HEK293 (cell line): ENCODE measurements around the gene CLEC16A.
A peak's percentile ranks its signal among the peaks of the same experiment; 100 is the strongest.

Experiments
- CTCF ChIA-PET: fragments of 350-600 bp; formaldehyde crosslinking; extraction: SDS; loops from one replicate; lab custom pipeline; 2021; ENCODE audit warnings: antibody characterized with exemption; lab: Yijun Ruan, JAX
- POLR2A ChIA-PET: fragments of 300-600 bp; formaldehyde crosslinking; extraction: SDS; loops from one replicate; lab custom pipeline; 2020; ENCODE audit warnings: antibody characterized with exemption, inconsistent platforms; lab: Yijun Ruan, JAX
- H3K27ac ChIP-seq: fragments of 200-500 bp; sonication (Bioruptor generic); 2 replicates; pipeline ENCODE4 v1.5.1; 2014; ENCODE audit warnings: low read depth, low read length, control low read depth, inconsistent platforms; ENCODE audit errors: extremely low read depth
- H3K36me3 ChIP-seq, 2 experiments: fragments of 200-500 bp in 1 of 2; sonication (Bioruptor generic) in 1 of 2; 1 replicate in 1 of 2; 2 replicates in 1 of 2; pipeline ENCODE4 v1.5.1; 2014 to 2017; ENCODE audit warnings: inconsistent platforms in 2 of 2, low read length in 2 of 2; ENCODE audit not compliant: control insufficient read depth in 2 of 2, insufficient read depth in 1 of 2
- H3K4me1 ChIP-seq: fragments of 200-500 bp; sonication (Bioruptor generic); 2 replicates; pipeline ENCODE4 v1.5.1; 2014; ENCODE audit warnings: mild to moderate bottlenecking, low read length, inconsistent platforms; ENCODE audit not compliant: control insufficient read depth, insufficient read depth
- H3K4me3 ChIP-seq: 2 replicates; pipeline ENCODE4 v1.5.1; 2011; ENCODE audit warnings: low read depth, mild to moderate bottlenecking, control low read depth, low read length, moderate library complexity
- H3K9me3 ChIP-seq: fragments of 200-500 bp; sonication (Bioruptor generic); 2 replicates; pipeline ENCODE4 v1.5.1; 2014; ENCODE audit warnings: low read depth, low read length, inconsistent platforms; ENCODE audit not compliant: control insufficient read depth, insufficient read depth
- OSR2 ChIP-seq: fragments of 450-650 bp; formaldehyde crosslinking; IDR thresholded peaks from 2 replicates; pipeline ENCODE4 v1.5.1; 2016; ENCODE audit warnings: missing biosample characterization, missing genetic modification characterization
- REST ChIP-seq: fragments of 450-650 bp; formaldehyde crosslinking; IDR thresholded peaks from 2 replicates; pipeline ENCODE4 v1.5.1; 2016; ENCODE audit warnings: missing biosample characterization, missing genetic modification characterization
- SCRT1 ChIP-seq: fragments of 450-650 bp; formaldehyde crosslinking; IDR thresholded peaks from 2 replicates; pipeline ENCODE4 v1.5.1; 2016; ENCODE audit warnings: missing biosample characterization, missing genetic modification characterization, borderline replicate concordance
- SCRT2 ChIP-seq: fragments of 450-650 bp; formaldehyde crosslinking; IDR thresholded peaks from 2 replicates; pipeline ENCODE4 v1.5.1; 2016; ENCODE audit warnings: missing biosample characterization, missing genetic modification characterization
- TCF7L2 ChIP-seq: IDR thresholded peaks from 2 replicates; pipeline ENCODE4 v1.6.1; 2011; ENCODE audit warnings: low read depth, mild to moderate bottlenecking, inconsistent platforms, low read length, moderate library complexity, borderline replicate concordance
- ZBTB17 ChIP-seq: fragments of 450-650 bp; formaldehyde crosslinking; IDR thresholded peaks from 2 replicates; pipeline ENCODE4 v1.5.1; 2016; ENCODE audit warnings: missing biosample characterization, missing genetic modification characterization
- ZBTB8A ChIP-seq: fragments of 450-650 bp; formaldehyde crosslinking; IDR thresholded peaks from 2 replicates; pipeline ENCODE4 v1.5.1; 2016; ENCODE audit warnings: missing biosample characterization, missing genetic modification characterization
- ZFP37 ChIP-seq: fragments of 450-650 bp; formaldehyde crosslinking; IDR thresholded peaks from 2 replicates; pipeline ENCODE4 v1.5.1; 2016; ENCODE audit warnings: missing biosample characterization, missing genetic modification characterization
- ZNF10 ChIP-seq: fragments of 450-650 bp; formaldehyde crosslinking; IDR thresholded peaks from 2 replicates; pipeline ENCODE4 v1.5.1; 2017; ENCODE audit warnings: missing biosample characterization, missing genetic modification characterization
- ZNF2 ChIP-seq: fragments of 450-650 bp; formaldehyde crosslinking; IDR thresholded peaks from 2 replicates; pipeline ENCODE4 v1.5.1; 2016; ENCODE audit warnings: missing biosample characterization, missing genetic modification characterization
- ZNF311 ChIP-seq: fragments of 450-650 bp; formaldehyde crosslinking; IDR thresholded peaks from 2 replicates; pipeline ENCODE4 v1.5.1; 2017; ENCODE audit warnings: missing biosample characterization, missing genetic modification characterization, borderline replicate concordance
- ZNF37A ChIP-seq: fragments of 450-650 bp; IDR thresholded peaks from 2 replicates; pipeline ENCODE4 v1.5.1; 2018; ENCODE audit warnings: missing biosample characterization, missing genetic modification characterization
- ZNF391 ChIP-seq: fragments of 450-650 bp; formaldehyde crosslinking; IDR thresholded peaks from 2 replicates; pipeline ENCODE4 v1.5.1; 2016; ENCODE audit warnings: low read depth, missing biosample characterization, missing genetic modification characterization, borderline replicate concordance
- ZNF423 ChIP-seq: fragments of 450-650 bp; formaldehyde crosslinking; IDR thresholded peaks from 2 replicates; pipeline ENCODE4 v1.5.1; 2016; ENCODE audit warnings: missing biosample characterization, missing genetic modification characterization
- ZNF426 ChIP-seq: fragments of 450-650 bp; formaldehyde crosslinking; IDR thresholded peaks from 2 replicates; pipeline ENCODE4 v1.5.1; 2017; ENCODE audit warnings: missing biosample characterization, missing genetic modification characterization, mild to moderate bottlenecking, inconsistent platforms, moderate library complexity
- ZNF473 ChIP-seq: fragments of 450-650 bp; formaldehyde crosslinking; IDR thresholded peaks from 2 replicates; pipeline ENCODE4 v1.5.1; 2017; ENCODE audit warnings: missing biosample characterization, missing genetic modification characterization
- ZNF560 ChIP-seq: fragments of 450-650 bp; formaldehyde crosslinking; IDR thresholded peaks from 2 replicates; pipeline ENCODE4 v1.5.1; 2017; ENCODE audit warnings: missing biosample characterization, missing genetic modification characterization, borderline replicate concordance
- ZNF629 ChIP-seq: fragments of 450-650 bp; formaldehyde crosslinking; IDR thresholded peaks from 2 replicates; pipeline ENCODE4 v1.5.1; 2017; ENCODE audit warnings: missing biosample characterization, missing genetic modification characterization
- ZNF791 ChIP-seq: fragments of 450-650 bp; formaldehyde crosslinking; IDR thresholded peaks from 2 replicates; pipeline ENCODE4 v1.5.1; 2016; ENCODE audit warnings: missing biosample characterization, missing genetic modification characterization
- ZSCAN18 ChIP-seq: fragments of 450-650 bp; formaldehyde crosslinking; IDR thresholded peaks from 2 replicates; pipeline ENCODE4 v1.5.1; 2016; ENCODE audit warnings: missing biosample characterization, missing genetic modification characterization
- ZSCAN4 ChIP-seq: fragments of 450-650 bp; formaldehyde crosslinking; IDR thresholded peaks from 2 replicates; pipeline ENCODE4 v1.5.1; 2017; ENCODE audit warnings: missing biosample characterization, missing genetic modification characterization
- TF ChIP-seq, protein P1 (sequence below): fragments of 450-650 bp; formaldehyde crosslinking; IDR thresholded peaks from 2 replicates; pipeline ENCODE4 v1.5.1; 2016; ENCODE audit warnings: missing biosample characterization, missing genetic modification characterization
- TF ChIP-seq, protein P2 (sequence below): fragments of 450-650 bp; formaldehyde crosslinking; IDR thresholded peaks from 2 replicates; pipeline ENCODE4 v1.5.1; 2017; ENCODE audit warnings: missing biosample characterization, missing genetic modification characterization

CLEC16A gene

DNA sequence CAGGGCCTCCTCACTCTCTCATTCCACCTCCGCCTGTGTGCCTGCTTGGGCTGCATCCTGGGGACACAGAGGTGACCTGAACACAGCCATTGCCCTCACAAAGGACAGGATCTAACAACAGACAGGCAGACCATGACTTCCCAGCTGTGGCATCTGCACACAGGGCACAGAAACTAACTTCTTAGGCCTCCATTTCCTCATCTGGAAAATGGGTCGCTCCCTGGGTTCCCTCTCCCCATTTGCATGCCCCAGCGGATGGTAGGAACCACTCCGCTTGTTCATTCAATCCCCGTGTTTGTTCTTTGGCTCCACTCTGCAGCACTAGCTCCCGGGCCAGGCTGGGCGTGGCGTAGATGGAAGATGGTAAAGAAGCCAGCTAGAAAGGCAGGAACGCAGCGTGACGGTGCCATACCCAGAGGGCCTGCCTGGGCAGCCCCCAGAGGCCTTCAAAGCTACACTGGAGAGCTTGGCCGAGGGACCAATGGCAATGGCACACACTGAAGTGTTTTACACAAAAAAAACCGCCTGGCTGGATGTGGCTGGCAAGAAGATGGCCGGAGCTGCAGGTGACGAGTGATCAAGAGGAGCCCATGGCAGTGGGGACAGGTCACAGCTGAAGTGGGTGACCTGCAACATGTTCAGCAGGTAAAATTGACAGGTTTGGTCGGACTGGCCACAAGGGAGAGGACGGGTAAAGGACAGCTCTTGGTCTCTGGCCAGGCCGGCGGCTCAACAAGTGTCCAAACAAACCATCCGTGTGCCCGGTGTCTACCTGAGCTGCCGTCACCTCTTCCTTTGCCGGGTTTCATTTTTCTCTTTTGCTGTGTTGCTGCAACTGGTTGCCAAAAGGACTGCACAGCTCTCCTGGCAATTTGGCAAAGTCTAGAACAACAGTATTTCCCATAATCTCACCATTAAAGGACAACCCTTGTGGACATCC lies 244.7 kb downstream of the CLEC16A start:
- TF ChIP-seq ZBTB8A (tag by site-specific recombination) (no peak), OSR2 (tag by site-specific recombination) (no peak), ZNF426 (tag by site-specific recombination) (no peak), ZNF391 (tag by site-specific recombination) (no peak), ZNF473 (no peak), ZSCAN4 (tag by site-specific recombination) (no peak), ZBTB17 (tag by site-specific recombination) (no peak), SCRT2 (peak; percentile 66), ZNF560 (no peak), SCRT1 (tag by site-specific recombination) (0 out of 2 replicates have a peak, but pooled peaks have one; percentile 16)
- H3K4me1 ChIP-seq: no peaks in the 10 kb centered on the region
- no peak overlapping the region for H3K27ac ChIP-seq
- H3K4me3 ChIP-seq: no peak overlapping the region
- no peaks in the 10 kb centered on the region for H3K9me3 ChIP-seq
- H3K36me3 ChIP-seq: no peaks in the 10 kb centered on the region
- ChIA-PET POLR2A (no interaction called here), CTCF (interaction anchor here (1.0 kb wide), 1 partner anchor 183 kb away, joined by 4 read pairs; no protein-coding TSS in a partner anchor)

DNA sequence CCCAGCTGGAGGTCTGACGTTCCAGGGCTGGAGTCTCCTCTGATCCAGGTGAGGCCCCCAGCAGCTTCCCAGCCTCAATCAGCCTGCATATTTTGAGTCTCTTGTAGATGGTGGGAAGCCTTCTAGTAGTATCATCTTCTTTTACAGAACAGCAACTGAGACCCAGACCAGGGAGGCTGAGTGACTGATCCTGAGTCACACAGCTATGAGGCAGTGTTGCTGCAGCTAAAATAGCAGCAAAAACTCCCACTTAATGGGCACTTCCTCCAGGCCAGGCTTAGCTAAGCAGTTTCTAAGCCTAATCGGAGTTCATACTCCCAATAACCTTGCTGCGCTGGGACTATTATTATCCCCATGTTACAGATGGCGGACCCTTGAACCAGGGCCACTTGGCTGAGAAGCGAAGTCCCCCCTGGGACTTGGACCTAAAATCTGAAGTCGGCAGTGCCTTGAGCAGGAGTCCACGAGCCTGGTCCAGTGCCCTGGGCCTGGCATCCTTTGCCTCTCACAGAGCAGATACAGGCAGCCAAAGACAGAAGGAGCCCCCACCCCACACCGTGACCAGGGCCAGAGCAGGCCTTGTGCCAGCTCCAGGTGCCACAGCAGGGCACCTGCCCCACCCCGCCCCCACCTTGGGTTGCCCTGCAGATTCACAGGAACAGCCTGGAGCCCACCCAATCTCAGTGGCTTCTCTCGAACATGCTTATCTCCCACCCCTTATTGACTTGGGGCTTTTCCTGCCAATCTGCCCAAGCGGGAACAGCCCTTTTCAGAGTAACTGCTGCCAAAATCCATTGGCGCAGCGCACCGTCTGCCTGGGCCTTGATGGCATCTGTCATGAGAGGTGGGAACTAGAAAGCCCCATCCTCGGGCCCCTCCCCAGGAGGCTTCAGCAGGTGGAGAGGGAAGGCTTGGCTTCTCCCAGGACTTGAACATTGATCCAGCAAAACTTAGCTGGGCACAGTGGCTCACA lies 246.5 kb downstream of the CLEC16A start:
- H3K9me3 ChIP-seq: no peaks in the 10 kb centered on the region
- CTCF ChIA-PET: interaction anchor here (0.7 to 1.2 kb wide), 2 partner anchors 64 to 68 kb away, joined by 3 read pairs; no protein-coding TSS in a partner anchor
- H3K4me1 ChIP-seq: no peaks in the 10 kb centered on the region
- no peak overlapping the region for H3K27ac ChIP-seq
- H3K36me3 ChIP-seq: no peaks in the 10 kb centered on the region
- POLR2A ChIA-PET: no interaction called here
- H3K4me3 ChIP-seq: no peak overlapping the region
- no peak for TF ChIP-seq ZNF791 (tag by site-specific recombination)
- TF ChIP-seq ZSCAN18 (tag by site-specific recombination): no peak
- no peak for TF ChIP-seq ZNF37A (tag by site-specific recombination)
- no peak for TF ChIP-seq ZNF2
- no peak for TF ChIP-seq ZNF311
- TF ChIP-seq, protein P1, sequence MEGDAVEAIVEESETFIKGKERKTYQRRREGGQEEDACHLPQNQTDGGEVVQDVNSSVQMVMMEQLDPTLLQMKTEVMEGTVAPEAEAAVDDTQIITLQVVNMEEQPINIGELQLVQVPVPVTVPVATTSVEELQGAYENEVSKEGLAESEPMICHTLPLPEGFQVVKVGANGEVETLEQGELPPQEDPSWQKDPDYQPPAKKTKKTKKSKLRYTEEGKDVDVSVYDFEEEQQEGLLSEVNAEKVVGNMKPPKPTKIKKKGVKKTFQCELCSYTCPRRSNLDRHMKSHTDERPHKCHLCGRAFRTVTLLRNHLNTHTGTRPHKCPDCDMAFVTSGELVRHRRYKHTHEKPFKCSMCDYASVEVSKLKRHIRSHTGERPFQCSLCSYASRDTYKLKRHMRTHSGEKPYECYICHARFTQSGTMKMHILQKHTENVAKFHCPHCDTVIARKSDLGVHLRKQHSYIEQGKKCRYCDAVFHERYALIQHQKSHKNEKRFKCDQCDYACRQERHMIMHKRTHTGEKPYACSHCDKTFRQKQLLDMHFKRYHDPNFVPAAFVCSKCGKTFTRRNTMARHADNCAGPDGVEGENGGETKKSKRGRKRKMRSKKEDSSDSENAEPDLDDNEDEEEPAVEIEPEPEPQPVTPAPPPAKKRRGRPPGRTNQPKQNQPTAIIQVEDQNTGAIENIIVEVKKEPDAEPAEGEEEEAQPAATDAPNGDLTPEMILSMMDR: no peak
- no peak for TF ChIP-seq TCF7L2
- TF ChIP-seq ZNF629: no peak
- no peak for TF ChIP-seq REST
- no peak for TF ChIP-seq ZFP37
- TF ChIP-seq ZNF423 (tag by site-specific recombination): no peak
- TF ChIP-seq, protein P2, sequence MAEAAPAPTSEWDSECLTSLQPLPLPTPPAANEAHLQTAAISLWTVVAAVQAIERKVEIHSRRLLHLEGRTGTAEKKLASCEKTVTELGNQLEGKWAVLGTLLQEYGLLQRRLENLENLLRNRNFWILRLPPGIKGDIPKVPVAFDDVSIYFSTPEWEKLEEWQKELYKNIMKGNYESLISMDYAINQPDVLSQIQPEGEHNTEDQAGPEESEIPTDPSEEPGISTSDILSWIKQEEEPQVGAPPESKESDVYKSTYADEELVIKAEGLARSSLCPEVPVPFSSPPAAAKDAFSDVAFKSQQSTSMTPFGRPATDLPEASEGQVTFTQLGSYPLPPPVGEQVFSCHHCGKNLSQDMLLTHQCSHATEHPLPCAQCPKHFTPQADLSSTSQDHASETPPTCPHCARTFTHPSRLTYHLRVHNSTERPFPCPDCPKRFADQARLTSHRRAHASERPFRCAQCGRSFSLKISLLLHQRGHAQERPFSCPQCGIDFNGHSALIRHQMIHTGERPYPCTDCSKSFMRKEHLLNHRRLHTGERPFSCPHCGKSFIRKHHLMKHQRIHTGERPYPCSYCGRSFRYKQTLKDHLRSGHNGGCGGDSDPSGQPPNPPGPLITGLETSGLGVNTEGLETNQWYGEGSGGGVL (tag by site-specific recombination): no peak
- no peak for TF ChIP-seq ZNF10 (tag by site-specific recombination)
